ENCODE measurements around the gene PCCA.
A peak's percentile ranks its signal among the peaks of the same experiment; 100 is the strongest.

PCCA gene

GRCh38 chr13:100473501-100474044 lies 384.7 kb downstream of the PCCA start:
- no peak for DNase-seq

- DNase-seq, result no peak
Measured at GRCh38 chr13:100476963-100477362, 388.1 kb downstream of the PCCA start.

- DNase-seq, result no peak
Measured at GRCh38 chr13:100478107-100478809, 389.4 kb downstream of the PCCA start.

- DNase-seq, result no peak
Measured at GRCh38 chr13:100480676-100481075, 391.8 kb downstream of the PCCA start.

- no peak for DNase-seq
Measured at GRCh38 chr13:100483139-100483538, 394.2 kb downstream of the PCCA start.

- no peak for DNase-seq
Measured at GRCh38 chr13:100483841-100484381, 395.0 kb downstream of the PCCA start.

GRCh38 chr13:100484702-100485101 lies 395.8 kb downstream of the PCCA start:
- no peak for DNase-seq

- DNase-seq, result no peak
Measured at GRCh38 chr13:100485265-100485664, 396.4 kb downstream of the PCCA start.

GRCh38 chr13:100490692-100491091 lies 401.8 kb downstream of the PCCA start:
- no peak for DNase-seq

GRCh38 chr13:100491164-100491842 lies 402.4 kb downstream of the PCCA start:
- DNase-seq, result no peak

- no peak for DNase-seq
Measured at GRCh38 chr13:100493418-100493817, 404.5 kb downstream of the PCCA start.

GRCh38 chr13:100495455-100495854 lies 406.6 kb downstream of the PCCA start:
- DNase-seq, result no peak

GRCh38 chr13:100497389-100497788 lies 408.5 kb downstream of the PCCA start:
- DNase-seq, result no peak

- no peak for DNase-seq
Measured at GRCh38 chr13:100502446-100502845, 413.6 kb downstream of the PCCA start.

GRCh38 chr13:100503622-100504021 lies 414.7 kb downstream of the PCCA start:
- DNase-seq, result no peak

GRCh38 chr13:100506154-100506553 lies 417.3 kb downstream of the PCCA start:
- DNase-seq, result peak; percentile 36 to 48

GRCh38 chr13:100506600-100507422 lies 417.9 kb downstream of the PCCA start:
- DNase-seq, result no peak

GRCh38 chr13:100508455-100508854 lies 419.6 kb downstream of the PCCA start:
- DNase-seq, result no peak

GRCh38 chr13:100508996-100509395 lies 420.1 kb downstream of the PCCA start:
- DNase-seq, result no peak

GRCh38 chr13:100510208-100510957 lies 421.5 kb downstream of the PCCA start:
- DNase-seq, result no peak

GRCh38 chr13:100511466-100511865 lies 422.6 kb downstream of the PCCA start:
- no peak for DNase-seq

GRCh38 chr13:100512422-100512821 lies 423.5 kb downstream of the PCCA start:
- DNase-seq, result no peak
